H1 (cell line): ENCODE results near the gene CFAP97D2. TPM values are rescaled to one million over a fixed set of nuclear protein-coding genes. Genes with fewer than 3 reads are reported as not detected.

Source experiments
- CBX5 ChIP-seq: fragments of 300-800, 300-1000 bp; sonication (generic); IDR thresholded peaks from 2 replicates; pipeline ENCODE4 v1.7.1; 2016; ENCODE audit warnings: antibody characterized with exemption, low read length, low read depth
- NANOG ChIP-seq: IDR thresholded peaks from 2 replicates; pipeline ENCODE4 v1.6.1; 2011; ENCODE audit warnings: low read length, low read depth, mild to moderate bottlenecking, inconsistent platforms; ENCODE audit not compliant: insufficient read depth, poor library complexity, severe bottlenecking
- polyA plus RNA-seq, 7 experiments: library from polyadenylated mRNA; depleted of rRNA in 3 of 7; stranded (reverse) in 5 of 7; unstranded in 2 of 7; fragments of >200 nt in 5 of 7; fragments of 200-250 nt in 2 of 7; gene quantifications; 1 replicate in 5 of 7; 2 replicates in 1 of 7; 4 replicates in 1 of 7; pipeline versions ENCODE4 v1.2.1 to v1.2.3, GENCODE V29; 2011 to 2013; ENCODE audit warnings: missing spikeins in 2 of 7, mixed read lengths in 2 of 7
- total RNA-seq: library from RNA; stranded (reverse); fragmentation: NEBNext Ultra II Directional; extraction: Animal tissue kit (Norgen Biotek cat#: 25700); gene quantifications from 2 replicates; pipeline ENCODE4 v1.2.1, GENCODE V29; 2021
- TF ChIP-seq, protein P1 (sequence below), 3 experiments: IDR thresholded peaks; 1 replicate in 2 of 3; 2 replicates in 1 of 3; pipeline versions ENCODE4 v1.5.1 to v1.6.1; 2011; ENCODE audit warnings: low read length in 3 of 3, mild to moderate bottlenecking in 3 of 3, inconsistent platforms in 2 of 3, low read depth in 1 of 3, moderate library complexity in 1 of 3; ENCODE audit not compliant: insufficient read depth in 1 of 3; ENCODE audit errors: control extremely low read depth in 1 of 3

Gene CFAP97D2
- total and polyA plus RNA-seq, 2 of the 8 experiments (the other 6 are each of a cell fraction or from before 2014, with no cell fraction given), result not detected

DNA sequence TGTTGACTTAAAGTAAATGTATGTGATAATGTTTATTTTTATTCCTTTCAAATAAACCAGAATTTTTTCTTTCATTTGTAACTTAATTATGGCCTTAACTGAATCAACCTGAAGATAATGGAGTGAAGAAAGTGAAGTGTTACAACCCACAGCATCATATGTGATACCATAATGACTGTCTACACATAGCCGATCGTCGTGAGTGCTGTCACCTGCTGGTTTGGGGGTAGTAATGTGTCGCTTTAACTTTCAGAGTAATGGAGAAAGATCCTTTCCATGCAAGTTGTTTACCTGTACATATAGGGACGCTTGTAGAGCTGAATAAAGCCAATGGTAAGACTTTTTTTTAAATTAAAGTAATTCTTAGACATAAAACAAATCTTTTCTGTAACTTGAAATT lies 65.6 kb downstream of the CFAP97D2 start (continued):
- TF ChIP-seq, protein P1, sequence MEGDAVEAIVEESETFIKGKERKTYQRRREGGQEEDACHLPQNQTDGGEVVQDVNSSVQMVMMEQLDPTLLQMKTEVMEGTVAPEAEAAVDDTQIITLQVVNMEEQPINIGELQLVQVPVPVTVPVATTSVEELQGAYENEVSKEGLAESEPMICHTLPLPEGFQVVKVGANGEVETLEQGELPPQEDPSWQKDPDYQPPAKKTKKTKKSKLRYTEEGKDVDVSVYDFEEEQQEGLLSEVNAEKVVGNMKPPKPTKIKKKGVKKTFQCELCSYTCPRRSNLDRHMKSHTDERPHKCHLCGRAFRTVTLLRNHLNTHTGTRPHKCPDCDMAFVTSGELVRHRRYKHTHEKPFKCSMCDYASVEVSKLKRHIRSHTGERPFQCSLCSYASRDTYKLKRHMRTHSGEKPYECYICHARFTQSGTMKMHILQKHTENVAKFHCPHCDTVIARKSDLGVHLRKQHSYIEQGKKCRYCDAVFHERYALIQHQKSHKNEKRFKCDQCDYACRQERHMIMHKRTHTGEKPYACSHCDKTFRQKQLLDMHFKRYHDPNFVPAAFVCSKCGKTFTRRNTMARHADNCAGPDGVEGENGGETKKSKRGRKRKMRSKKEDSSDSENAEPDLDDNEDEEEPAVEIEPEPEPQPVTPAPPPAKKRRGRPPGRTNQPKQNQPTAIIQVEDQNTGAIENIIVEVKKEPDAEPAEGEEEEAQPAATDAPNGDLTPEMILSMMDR (IDR thresholded peaks at IDR 0.05; ENCODE audit: control extremely low read depth in 1 of 3, insufficient read depth in 1 of 3, low read depth in 1 of 3, low read length in 3 of 3), result no peak
- TF ChIP-seq NANOG (no peak), CBX5 (no peak)
